GM23248 (cell line): ENCODE data around the gene KIR2DL3. TPM values are rescaled to one million over a fixed set of nuclear protein-coding genes. Genes with fewer than 3 reads are reported as not detected.
"Not testable (repeated sequence)": the region's sequence is repeated elsewhere in the genome, so short reads cannot be mapped to it uniquely, and the experiment has no call there.

Experiments
- DNase-seq: peaks from one replicate; pipeline ENCODE4 v3.0.0-alpha.2; 2015
- H2AFZ ChIP-seq: fragments of 200-600 bp; sonication (generic); 2 replicates; pipeline ENCODE4 v1.6.1; 2016; ENCODE audit warnings: antibody characterized with exemption
- H3F3A ChIP-seq: fragments of 200-600 bp; sonication (generic); 2 replicates; pipeline ENCODE4 v1.6.1; 2016; ENCODE audit warnings: mild to moderate bottlenecking, antibody characterized with exemption, mixed run types; ENCODE audit not compliant: insufficient read depth
- H3K27ac ChIP-seq: fragments of 200-600 bp; sonication (generic); 2 replicates; pipeline ENCODE4 v1.5.1; 2016; ENCODE audit warnings: mild to moderate bottlenecking
- H3K27me3 ChIP-seq: fragments of 200-600 bp; sonication (generic); replicated peaks from 2 replicates; pipeline ENCODE4 v1.6.1; 2016; ENCODE audit warnings: mild to moderate bottlenecking; ENCODE audit not compliant: insufficient read depth
- H3K36me3 ChIP-seq: fragments of 200-600 bp; sonication (generic); 2 replicates; pipeline ENCODE4 v1.6.1; 2016; ENCODE audit warnings: low read depth, mild to moderate bottlenecking
- H3K4me1 ChIP-seq: fragments of 200-600 bp; sonication (generic); 2 replicates; pipeline ENCODE4 v1.6.1; 2016; ENCODE audit warnings: mild to moderate bottlenecking; ENCODE audit not compliant: insufficient read depth
- H3K4me2 ChIP-seq: fragments of 200-600 bp; sonication (generic); one replicate; pipeline ENCODE4 v1.6.1; 2016; ENCODE audit warnings: mild to moderate bottlenecking; ENCODE audit not compliant: unreplicated experiment
- H3K4me3 ChIP-seq: fragments of 200-600 bp; sonication (generic); 2 replicates; pipeline ENCODE4 v1.5.1; 2016; ENCODE audit warnings: mild to moderate bottlenecking
- H3K79me2 ChIP-seq: fragments of 200-600 bp; sonication (generic); 2 replicates; pipeline ENCODE4 v1.6.1; 2016; ENCODE audit warnings: mild to moderate bottlenecking; ENCODE audit not compliant: insufficient read depth
- H3K9ac ChIP-seq: fragments of 200-600 bp; sonication (generic); 2 replicates; pipeline ENCODE4 v1.6.1; 2016; ENCODE audit warnings: mild to moderate bottlenecking
- H3K9me2 ChIP-seq: fragments of 200-600 bp; sonication (generic); 2 replicates; pipeline ENCODE4 v1.6.1; 2016; ENCODE audit warnings: mixed run types, mild to moderate bottlenecking, moderate library complexity; ENCODE audit not compliant: insufficient read depth
- H3K9me3 ChIP-seq: fragments of 200-600 bp; sonication (generic); one replicate; pipeline ENCODE4 v1.6.1; 2017; ENCODE audit warnings: low read depth
- H4K20me1 ChIP-seq: fragments of 200-600 bp; sonication (generic); 2 replicates; pipeline ENCODE4 v1.6.0; 2016; ENCODE audit not compliant: insufficient read depth
- EZH2 ChIP-seq: fragments of 200-600 bp; sonication (generic); IDR thresholded peaks from 2 replicates; pipeline ENCODE4 v1.6.1; 2018; ENCODE audit warnings: antibody characterized with exemption, mild to moderate bottlenecking; ENCODE audit not compliant: insufficient read depth, poor library complexity, severe bottlenecking
- EZH2phosphoT487 ChIP-seq: fragments of 200-600 bp; sonication (generic); IDR thresholded peaks from 2 replicates; pipeline ENCODE4 v1.6.1; 2018; ENCODE audit warnings: antibody characterized with exemption, moderate library complexity, mild to moderate bottlenecking, low read depth; ENCODE audit not compliant: insufficient read depth
- WGBS, 2 experiments: methylation state at CpG; one replicate each; pipeline ENCODE4 v1.1.6; 2015 to 2017; ENCODE audit warnings: low lambda C conversion rate in 2 of 2, low coverage in 1 of 2; ENCODE audit errors: missing lambda C conversion rate in 2 of 2; 5-methylcytosine and 5-hydroxymethylcytosine counted together
- in situ Hi-C: fragments of 300-500 bp; cut with MboI; formaldehyde crosslinking; loops from 2 replicates; pipeline ENCODE4 v1.15.0; 2020
- polyA plus RNA-seq: library from polyadenylated mRNA; unstranded; fragments of >200 nt; fragmentation: Nextera tagmentation; extraction: Ambion mirVana; gene quantifications from 2 replicates; pipeline ENCODE4 v1.2.1, GENCODE V29; 2016
- total RNA-seq: library from RNA; depleted of rRNA; stranded (reverse); fragments of >200 nt; shearing (Covaris generic); gene quantifications from 2 replicates; pipeline ENCODE4 v1.2.3, GENCODE V29; 2014; rRNA removed

Gene KIR2DL3
- not detected in 2 replicates for total RNA-seq
- not detected in 2 replicates for polyA plus RNA-seq

DNA sequence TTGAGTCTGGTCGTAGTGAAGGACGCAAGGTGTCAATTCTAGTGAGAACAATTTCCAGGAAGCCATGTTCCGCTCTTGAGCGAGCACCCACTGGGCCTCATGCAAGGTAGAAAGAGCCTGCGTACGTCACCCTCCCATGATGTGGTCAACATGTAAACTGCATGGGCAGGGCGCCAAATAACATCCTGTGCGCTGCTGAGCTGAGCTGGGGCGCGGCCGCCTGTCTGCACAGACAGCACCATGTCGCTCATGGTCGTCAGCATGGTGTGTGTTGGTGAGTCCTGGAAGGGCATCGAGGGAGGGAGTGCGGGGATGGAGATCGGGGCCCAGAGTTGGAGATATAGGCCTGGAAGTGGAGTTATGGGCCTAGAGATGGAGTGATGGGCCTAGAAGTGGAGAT lies at the start of gene KIR2DL3:
KIR2DL3 (plus strand) TSS at position 208 of the 400 bp plus-strand sequence; CDS start at position 241, 33 bp downstream.
- H3K4me1 ChIP-seq, H3K9ac ChIP-seq, H3K27me3 ChIP-seq, H3K36me3 ChIP-seq, H3F3A ChIP-seq, H4K20me1 ChIP-seq, DNase-seq, H3K79me2 ChIP-seq, in situ Hi-C loops, H3K9me3 ChIP-seq, H3K4me3 ChIP-seq, H3K9me2 ChIP-seq, H3K27ac ChIP-seq, H3K4me2 ChIP-seq, H2AFZ ChIP-seq: not testable (repeated sequence)
- WGBS, 2 experiments = 47 to 50% methylated on average over 16 of the region's 16 CpGs

DNA sequence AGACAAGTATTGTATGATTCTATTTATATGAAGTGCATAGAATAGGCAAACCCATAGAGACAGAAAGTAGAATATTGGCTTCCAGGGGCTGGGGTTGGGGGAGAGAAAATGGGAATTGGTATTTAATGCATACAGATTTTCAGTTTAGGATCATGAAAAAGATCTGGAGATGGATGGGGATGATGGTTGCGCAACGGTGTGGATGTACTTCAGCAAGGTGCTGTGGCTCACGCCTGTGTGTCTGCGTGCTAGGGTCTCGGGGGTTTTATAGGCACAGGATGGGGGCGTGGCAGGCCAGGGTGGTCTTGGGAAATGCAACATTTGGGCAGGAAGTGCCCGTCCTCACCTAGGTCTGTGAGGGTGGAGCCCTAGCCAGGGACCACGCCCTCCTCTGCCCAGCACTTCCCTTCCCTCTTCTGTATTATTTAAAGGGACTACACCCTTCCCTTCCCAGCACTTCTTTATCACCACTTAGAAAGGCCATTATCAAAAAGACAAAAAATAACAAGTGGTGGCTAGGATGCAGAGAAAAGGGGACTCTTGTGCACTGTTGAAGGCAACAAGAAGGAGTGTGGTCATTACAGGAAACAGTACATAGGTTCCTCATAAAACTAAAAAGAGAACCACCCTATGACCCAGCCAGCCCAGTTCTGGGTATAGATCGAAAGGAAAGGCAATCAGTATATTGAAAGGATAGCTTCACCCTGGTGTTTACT lies 46.6 kb upstream of the KIR2DL3 start:
- no peak for DNase-seq
- H3K4me1 ChIP-seq = no peaks in the 10 kb centered on the region
- H3K36me3 ChIP-seq = no peaks in the 10 kb centered on the region
- no peak overlapping the region for H3K9ac ChIP-seq
- 32 to 36% methylated on average over 9 of the region's 9 CpGs for WGBS, 2 experiments
- in situ Hi-C loops = no loop called here
- H4K20me1 ChIP-seq = no peaks in the 10 kb centered on the region
- H3F3A ChIP-seq = no peaks in the 10 kb centered on the region
- H3K27ac ChIP-seq = no peak overlapping the region
- no peak for TF ChIP-seq EZH2
- no peak for TF ChIP-seq EZH2phosphoT487
- H3K4me3 ChIP-seq = no peak overlapping the region
- no peak overlapping the region for H3K4me2 ChIP-seq
- no peaks in the 10 kb centered on the region for H3K27me3 ChIP-seq
- H3K9me3 ChIP-seq = no peaks in the 10 kb centered on the region
- H3K79me2 ChIP-seq = no peaks in the 10 kb centered on the region
- no peaks in the 10 kb centered on the region for H3K9me2 ChIP-seq
- H2AFZ ChIP-seq = no peak overlapping the region

DNA sequence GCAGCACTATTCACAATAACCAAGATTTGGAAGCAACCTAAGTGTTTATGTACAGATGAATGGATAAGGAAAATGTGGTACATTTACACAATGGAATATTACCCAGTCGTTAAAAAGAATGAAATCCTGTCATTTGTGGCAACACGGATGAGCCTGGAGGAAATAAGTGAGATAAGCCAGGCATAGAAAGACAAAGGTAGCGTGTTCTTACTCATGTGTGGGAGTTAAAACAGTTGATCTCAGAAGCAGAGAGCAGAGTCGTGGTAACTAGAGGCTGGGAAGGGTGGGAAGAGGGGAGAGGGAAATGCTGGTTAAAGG lies 46.1 kb upstream of the KIR2DL3 start:
- no peak for TF ChIP-seq EZH2phosphoT487
- TF ChIP-seq EZH2 = no peak
- Histone ChIP-seq H3K9ac (no peak overlapping the region), H3K9me2 (no peaks in the 10 kb centered on the region), H3K4me1 (no peaks in the 10 kb centered on the region), H3K27ac (no peak overlapping the region), H2AFZ (no peak overlapping the region), H3K4me3 (no peak overlapping the region), H3K79me2 (no peaks in the 10 kb centered on the region), H3K36me3 (no peaks in the 10 kb centered on the region), H3K4me2 (no peak overlapping the region), H4K20me1 (no peaks in the 10 kb centered on the region), H3K27me3 (no peaks in the 10 kb centered on the region), H3K9me3 (no peaks in the 10 kb centered on the region), H3F3A (no peaks in the 10 kb centered on the region)
- in situ Hi-C loops = no loop called here
- no peak for DNase-seq
- 2 to 15% methylated on average over 4 of the region's 4 CpGs for WGBS, 2 experiments

DNA sequence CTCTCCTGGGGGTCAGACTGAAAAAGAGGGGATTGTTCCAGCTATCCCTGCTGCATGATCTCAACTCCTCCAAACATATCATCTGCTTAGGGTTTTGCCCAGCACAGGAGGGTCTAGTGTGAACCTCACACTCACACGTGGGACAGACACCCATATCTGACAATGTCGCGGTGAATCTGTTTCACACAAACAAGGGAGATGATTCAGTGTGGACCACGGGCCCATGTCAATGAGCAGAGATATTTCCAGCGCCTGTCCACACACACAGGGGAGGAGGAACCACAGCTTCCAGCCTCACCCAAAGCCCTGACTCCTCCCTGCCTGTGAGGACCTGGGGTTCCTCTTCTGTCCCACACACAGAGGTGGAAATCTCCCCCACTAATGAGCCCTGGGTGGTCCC lies 43.7 kb upstream of the KIR2DL3 start:
- in situ Hi-C loops = no loop called here
- Histone ChIP-seq H3K9me3 (no peaks in the 10 kb centered on the region), H3K36me3 (no peaks in the 10 kb centered on the region), H2AFZ (no peak overlapping the region), H3K4me3 (no peak overlapping the region), H3K27ac (no peak overlapping the region), H3K9me2 (no peaks in the 10 kb centered on the region), H3K4me2 (no peak overlapping the region), H4K20me1 (no peaks in the 10 kb centered on the region), H3K27me3 (no peaks in the 10 kb centered on the region), H3F3A (no peaks in the 10 kb centered on the region), H3K4me1 (no peaks in the 10 kb centered on the region), H3K9ac (no peak overlapping the region), H3K79me2 (no peaks in the 10 kb centered on the region)
- TF ChIP-seq EZH2 = no peak
- TF ChIP-seq EZH2phosphoT487 = no peak
- whole genome bisulfite sequencing, 2 experiments = 30 to 33% methylated on average over 5 of the region's 5 CpGs
- no peak for DNase-seq

DNA sequence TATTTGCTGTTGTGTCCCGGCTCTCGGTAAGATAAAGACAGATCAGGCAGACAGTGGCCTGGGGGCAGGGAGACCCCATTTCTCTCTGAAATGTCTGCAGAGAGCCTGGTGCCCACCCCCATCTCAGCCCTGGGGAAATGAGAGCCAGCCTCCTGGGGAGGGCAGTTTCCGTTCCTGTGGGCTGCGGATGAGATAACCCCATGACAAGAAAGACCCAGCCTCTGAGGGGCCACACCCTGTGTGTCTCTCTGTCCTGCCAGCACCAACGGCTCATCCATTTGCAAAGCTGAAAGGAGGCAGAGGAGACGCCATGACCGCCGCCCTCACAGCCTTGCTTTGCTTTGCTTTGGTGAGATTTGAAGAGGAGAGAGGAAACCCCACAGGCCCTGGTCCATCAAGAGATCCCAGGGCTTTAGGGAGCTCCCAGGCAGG lies 42.2 kb upstream of the KIR2DL3 start:
- in situ Hi-C loops = no loop called here
- H4K20me1 ChIP-seq = no peaks in the 10 kb centered on the region
- WGBS, 2 experiments = 20 to 28% methylated on average over 8 of the region's 8 CpGs
- H3K27me3 ChIP-seq = no peaks in the 10 kb centered on the region
- no peak overlapping the region for H2AFZ ChIP-seq
- TF ChIP-seq EZH2phosphoT487 (no peak), EZH2 (no peak)
- H3K79me2 ChIP-seq = no peaks in the 10 kb centered on the region
- H3K4me1 ChIP-seq = no peaks in the 10 kb centered on the region
- no peak overlapping the region for H3K27ac ChIP-seq
- H3F3A ChIP-seq = no peaks in the 10 kb centered on the region
- DNase-seq = no peak
- no peaks in the 10 kb centered on the region for H3K9me2 ChIP-seq
- no peak overlapping the region for H3K4me2 ChIP-seq
- H3K36me3 ChIP-seq = no peaks in the 10 kb centered on the region
- no peak overlapping the region for H3K9ac ChIP-seq
- H3K4me3 ChIP-seq = no peak overlapping the region
- H3K9me3 ChIP-seq = no peaks in the 10 kb centered on the region
